Muscle of arm (tissue), 12 donors: ENCODE results near the gene IGFBP4. TPM values are rescaled to one million over a fixed set of nuclear protein-coding genes. Genes with fewer than 3 reads are reported as not detected.

ENCODE experiments used
- DNase-seq: peaks from one replicate; pipeline ENCODE4 v3.0.0-alpha.2; 2013
- polyA plus RNA-seq, 12 donors: library from polyadenylated mRNA; unstranded; fragments of 120-200 nt; gene quantifications; one replicate each; pipeline ENCODE4 v1.2.1, GENCODE V29; 2013; ENCODE audit not compliant: insufficient read length in 12 of 12

Gene IGFBP4
- polyA plus RNA-seq, 12 donors = 182 to 333 (median 234) TPM; not detected in 1

- no peak for DNase-seq
Measured at GRCh38 chr17:40469805-40470675, 26.8 kb downstream of the IGFBP4 start.

- DNase-seq = no peak
Measured at GRCh38 chr17:40470932-40471828, 27.9 kb downstream of the IGFBP4 start.

GRCh38 chr17:40471846-40472732 lies 28.8 kb downstream of the IGFBP4 start:
- no peak for DNase-seq

GRCh38 chr17:40472733-40473452 lies 29.6 kb downstream of the IGFBP4 start:
- DNase-seq = no peak

GRCh38 chr17:40473573-40474365 lies 30.5 kb downstream of the IGFBP4 start:
- no peak for DNase-seq

- DNase-seq = no peak
Measured at GRCh38 chr17:40474419-40475002, 31.3 kb downstream of the IGFBP4 start.

GRCh38 chr17:40475234-40475908 lies 32.1 kb downstream of the IGFBP4 start:
- no peak for DNase-seq

- DNase-seq = no peak
Measured at GRCh38 chr17:40477796-40478195, 34.5 kb downstream of the IGFBP4 start.

GRCh38 chr17:40478486-40478885 lies 35.2 kb downstream of the IGFBP4 start:
- no peak for DNase-seq

GRCh38 chr17:40479754-40480480 lies 36.7 kb downstream of the IGFBP4 start:
- no peak for DNase-seq

- DNase-seq = no peak
Measured at GRCh38 chr17:40480501-40481003, 37.3 kb downstream of the IGFBP4 start.

GRCh38 chr17:40481106-40481505 lies 37.9 kb downstream of the IGFBP4 start:
- DNase-seq = no peak

GRCh38 chr17:40482722-40483121 lies 39.5 kb downstream of the IGFBP4 start:
- no peak for DNase-seq

GRCh38 chr17:40483679-40484078 lies 40.4 kb downstream of the IGFBP4 start:
- no peak for DNase-seq

- no peak for DNase-seq
Measured at GRCh38 chr17:40484285-40484972, 41.2 kb downstream of the IGFBP4 start.

- no peak for DNase-seq
Measured at GRCh38 chr17:40484973-40485530, 41.8 kb downstream of the IGFBP4 start.

- DNase-seq = no peak
Measured at GRCh38 chr17:40485851-40486521, 42.7 kb downstream of the IGFBP4 start.
